SU-DHL-6 (cell line): ENCODE data around the gene ACACA.

Experiments used
- H2AFZ ChIP-seq: fragments of 200-600 bp; sonication (generic); 2 replicates; pipeline ENCODE4 v1.6.1; 2014; ENCODE audit warnings: low read depth, mild to moderate bottlenecking, moderate library complexity, mixed read lengths, antibody characterized with exemption, low read length; ENCODE audit not compliant: severe bottlenecking
- H3F3A ChIP-seq: fragments of 200-600 bp; shearing (Covaris generic); 2 replicates; pipeline ENCODE4 v1.6.0; 2016; ENCODE audit warnings: antibody characterized with exemption, mild to moderate bottlenecking; ENCODE audit not compliant: insufficient read depth
- H3K27ac ChIP-seq: fragments of 200-600 bp; sonication (generic); 2 replicates; pipeline ENCODE4 v1.5.1; 2016; ENCODE audit warnings: low read depth, mild to moderate bottlenecking, low read length, moderate library complexity, mixed read lengths
- H3K27me3 ChIP-seq: fragments of 200-600 bp; sonication (generic), shearing (Covaris generic); 2 replicates; pipeline ENCODE4 v1.6.0; 2014; ENCODE audit warnings: mild to moderate bottlenecking, low read length
- H3K36me3 ChIP-seq: fragments of 200-600 bp; sonication (generic); 2 replicates; pipeline ENCODE4 v1.6.1; 2014; ENCODE audit warnings: mild to moderate bottlenecking, low read length, mixed read lengths
- H3K4me2 ChIP-seq: fragments of 300-600, 200-600 bp; shearing (Covaris generic), sonication (generic); 2 replicates; pipeline ENCODE4 v1.6.0; 2014; ENCODE audit warnings: low read length, low read depth, mild to moderate bottlenecking; ENCODE audit not compliant: poor library complexity, severe bottlenecking
- H3K4me3 ChIP-seq: fragments of 200-600 bp; sonication (generic); 2 replicates; pipeline ENCODE4 v1.5.1; 2014; ENCODE audit warnings: antibody characterized with exemption, low read length, mild to moderate bottlenecking, mixed read lengths; ENCODE audit not compliant: insufficient read depth, poor library complexity, severe bottlenecking
- H3K79me2 ChIP-seq: fragments of 200-600 bp; sonication (generic); 2 replicates; pipeline ENCODE4 v1.6.1; 2014; ENCODE audit warnings: mild to moderate bottlenecking, low read length, moderate library complexity; ENCODE audit not compliant: insufficient read depth
- H3K9ac ChIP-seq: fragments of 200-600 bp; sonication (generic); 2 replicates; pipeline ENCODE4 v1.7.0; 2014; ENCODE audit warnings: mild to moderate bottlenecking, low read length
- H3K9me2 ChIP-seq: fragments of 200-600 bp; sonication (generic); replicated peaks from 2 replicates; pipeline ENCODE4 v1.6.1; 2014; ENCODE audit warnings: low read length; ENCODE audit not compliant: insufficient read depth
- H3K9me3 ChIP-seq: fragments of 200-600 bp; sonication (generic); 2 replicates; pipeline ENCODE4 v1.6.1; 2014; ENCODE audit warnings: low read length, mixed read lengths; ENCODE audit not compliant: insufficient read depth
- H4K20me1 ChIP-seq: fragments of 200-600 bp; sonication (generic); 2 replicates; pipeline ENCODE4 v1.6.1; 2014; ENCODE audit warnings: low read depth, mild to moderate bottlenecking, antibody characterized with exemption, low read length, moderate library complexity, mixed read lengths
- EZH2phosphoT487 ChIP-seq: fragments of 200-600 bp; sonication (generic), shearing (Covaris generic); conservative IDR thresholded peaks from 2 replicates; pipeline ENCODE4 v1.6.1; 2018; ENCODE audit warnings: mild to moderate bottlenecking, antibody characterized with exemption, low read length, moderate library complexity, mixed read lengths
- TF ChIP-seq, protein P1 (sequence below): fragments of 200-600 bp; sonication (generic); IDR thresholded peaks from one replicate; pipeline ENCODE4 v1.5.1; 2017; ENCODE audit warnings: antibody characterized with exemption, mild to moderate bottlenecking, low read length, moderate library complexity; ENCODE audit not compliant: insufficient read depth, poor library complexity, severe bottlenecking

The ACACA gene

GRCh38 chr17:37131669-37132611, 274.7 kb downstream of the ACACA start:
- TF ChIP-seq, protein P1, sequence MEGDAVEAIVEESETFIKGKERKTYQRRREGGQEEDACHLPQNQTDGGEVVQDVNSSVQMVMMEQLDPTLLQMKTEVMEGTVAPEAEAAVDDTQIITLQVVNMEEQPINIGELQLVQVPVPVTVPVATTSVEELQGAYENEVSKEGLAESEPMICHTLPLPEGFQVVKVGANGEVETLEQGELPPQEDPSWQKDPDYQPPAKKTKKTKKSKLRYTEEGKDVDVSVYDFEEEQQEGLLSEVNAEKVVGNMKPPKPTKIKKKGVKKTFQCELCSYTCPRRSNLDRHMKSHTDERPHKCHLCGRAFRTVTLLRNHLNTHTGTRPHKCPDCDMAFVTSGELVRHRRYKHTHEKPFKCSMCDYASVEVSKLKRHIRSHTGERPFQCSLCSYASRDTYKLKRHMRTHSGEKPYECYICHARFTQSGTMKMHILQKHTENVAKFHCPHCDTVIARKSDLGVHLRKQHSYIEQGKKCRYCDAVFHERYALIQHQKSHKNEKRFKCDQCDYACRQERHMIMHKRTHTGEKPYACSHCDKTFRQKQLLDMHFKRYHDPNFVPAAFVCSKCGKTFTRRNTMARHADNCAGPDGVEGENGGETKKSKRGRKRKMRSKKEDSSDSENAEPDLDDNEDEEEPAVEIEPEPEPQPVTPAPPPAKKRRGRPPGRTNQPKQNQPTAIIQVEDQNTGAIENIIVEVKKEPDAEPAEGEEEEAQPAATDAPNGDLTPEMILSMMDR: no peak
- H3K27ac ChIP-seq: no peak overlapping the region
- no peak overlapping the region for H3K4me2 ChIP-seq
- no peaks in the 10 kb centered on the region for H3K9me3 ChIP-seq
- H2AFZ ChIP-seq: no peak overlapping the region
- no peaks in the 10 kb centered on the region for H4K20me1 ChIP-seq
- no peak overlapping the region for H3K9ac ChIP-seq
- no peaks in the 10 kb centered on the region for H3K79me2 ChIP-seq
- H3K27me3 ChIP-seq: no peaks in the 10 kb centered on the region
- no peak overlapping the region for H3K4me3 ChIP-seq
- peaks cover 8% of the 10 kb centered on the region; the same call in 1 of the 2 replicates for H3K36me3 ChIP-seq
- no peaks in the 10 kb centered on the region for H3F3A ChIP-seq
- H3K9me2 ChIP-seq: no peaks in the 10 kb centered on the region

DNA sequence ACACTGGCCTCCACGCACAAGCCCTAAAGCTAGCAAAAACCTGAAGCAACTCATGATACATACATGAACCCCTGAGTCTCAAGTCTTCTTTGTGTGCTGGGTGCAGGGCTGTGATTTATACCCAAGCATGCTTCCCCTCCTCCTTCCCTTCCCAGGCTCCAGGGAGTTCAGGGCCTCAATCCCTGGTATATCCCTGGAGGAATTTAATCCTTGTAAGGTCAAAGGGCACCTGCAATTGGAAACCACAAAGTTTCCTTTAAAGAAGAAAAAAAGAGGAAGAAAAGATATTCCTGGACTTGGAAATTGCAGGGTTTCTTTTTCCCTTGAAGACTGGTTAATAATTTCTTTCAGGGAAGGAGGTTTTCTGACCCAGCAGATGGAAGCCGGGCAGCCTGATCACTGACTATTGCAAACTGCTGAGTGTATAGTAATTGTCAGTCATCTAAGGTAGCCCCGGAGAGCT, 275.6 kb downstream of the ACACA start:
- Histone ChIP-seq H3K27ac (no peak overlapping the region), H2AFZ (no peak overlapping the region), H4K20me1 (no peaks in the 10 kb centered on the region), H3K9ac (no peak overlapping the region), H3K27me3 (no peaks in the 10 kb centered on the region), H3K9me2 (no peaks in the 10 kb centered on the region), H3K4me2 (no peak overlapping the region), H3K36me3 (peaks cover 8% of the 10 kb centered on the region; the same call in 1 of the 2 replicates), H3K79me2 (no peaks in the 10 kb centered on the region), H3K4me3 (no peak overlapping the region), H3K9me3 (no peaks in the 10 kb centered on the region), H3F3A (no peaks in the 10 kb centered on the region)
- no peak for TF ChIP-seq EZH2phosphoT487
- TF ChIP-seq, protein P1: no peak

DNA sequence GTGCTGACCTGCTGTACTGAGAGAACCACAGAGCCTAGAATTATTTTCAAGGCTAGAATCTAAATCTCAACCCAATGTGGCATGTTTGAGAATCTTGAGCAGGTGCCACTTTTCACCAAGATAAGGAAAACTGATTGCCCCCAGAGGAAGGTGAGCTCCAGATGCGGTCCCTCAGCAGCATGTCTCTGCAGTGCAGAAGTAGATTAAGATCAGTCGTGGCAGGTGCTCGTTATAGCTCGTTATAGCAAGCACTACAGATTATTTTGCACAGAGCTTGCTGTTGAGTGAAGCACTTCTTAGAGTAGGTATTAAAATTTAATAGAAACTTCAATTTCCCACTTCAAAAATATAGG, 281.8 kb downstream of the ACACA start:
- Histone ChIP-seq H2AFZ (no peak overlapping the region), H3K9me2 (no peaks in the 10 kb centered on the region), H3K4me3 (no peak overlapping the region), H3K4me2 (no peak overlapping the region), H3K79me2 (no peaks in the 10 kb centered on the region), H3K27me3 (no peaks in the 10 kb centered on the region), H3K9me3 (no peaks in the 10 kb centered on the region), H3K9ac (no peak overlapping the region), H4K20me1 (no peaks in the 10 kb centered on the region), H3F3A (no peaks in the 10 kb centered on the region), H3K36me3 (peaks cover 15% of the 10 kb centered on the region; the same call in 1 of the 2 replicates), H3K27ac (no peak overlapping the region)
- TF ChIP-seq, protein P1: no peak
- no peak for TF ChIP-seq EZH2phosphoT487
